Measurements from ENCODE around the gene NEU3.

- no peak for TF ChIP-seq CTCF (IDR thresholded peaks at IDR 0.05)
- no peak for TF ChIP-seq POLR2A (IDR thresholded peaks at IDR 0.05)
Observed at GRCh38 chr11:75024068-75024449, 35.3 kb downstream of the NEU3 start.

Data from ovary (tissue), 3 donors.